T-helper 9 cell (primary cell): Measurements from ENCODE around the gene BRWD1.

Experiments used
- DNase-seq: peaks from one replicate; pipeline ENCODE4 v3.0.0-alpha.2; 2020

Gene BRWD1

GRCh38 chr21:39196310-39196709 lies 117.1 kb downstream of the BRWD1 start:
- DNase-seq = no peak

GRCh38 chr21:39193380-39193779 lies 120.1 kb downstream of the BRWD1 start:
- no peak for DNase-seq

GRCh38 chr21:39189857-39190604 lies 123.4 kb downstream of the BRWD1 start:
- no peak for DNase-seq

GRCh38 chr21:39188521-39189139 lies 124.8 kb downstream of the BRWD1 start:
- DNase-seq = no peak

GRCh38 chr21:39187141-39187540 lies 126.3 kb downstream of the BRWD1 start:
- DNase-seq = no peak

- no peak for DNase-seq
Observed at GRCh38 chr21:39186676-39187075, 126.8 kb downstream of the BRWD1 start.

GRCh38 chr21:39185157-39185556 lies 128.3 kb downstream of the BRWD1 start:
- DNase-seq = no peak

- no peak for DNase-seq
Observed at GRCh38 chr21:39184050-39184980, 129.1 kb downstream of the BRWD1 start.

GRCh38 chr21:39183272-39184049 lies 130.0 kb downstream of the BRWD1 start, which contains the start of gene PSMG1:
Gene PSMG1 (minus strand): TSS chr21:39183451. CDS start chr21:39183385, 66 bp downstream.
- peak; percentile 93 for DNase-seq

- no peak for DNase-seq
Observed at GRCh38 chr21:39182484-39183271, 130.8 kb downstream of the BRWD1 start.

GRCh38 chr21:39182016-39182415 lies 131.4 kb downstream of the BRWD1 start:
- no peak for DNase-seq

GRCh38 chr21:39181205-39181818 lies 132.1 kb downstream of the BRWD1 start:
- no peak for DNase-seq

- no peak for DNase-seq
Observed at GRCh38 chr21:39180429-39181019, 132.9 kb downstream of the BRWD1 start.

GRCh38 chr21:39178421-39178820 lies 135.0 kb downstream of the BRWD1 start:
- DNase-seq = no peak

GRCh38 chr21:39176271-39176709 lies 137.1 kb downstream of the BRWD1 start:
- no peak for DNase-seq

- no peak for DNase-seq
Observed at GRCh38 chr21:39175665-39176064, 137.8 kb downstream of the BRWD1 start.

- no peak for DNase-seq
Observed at GRCh38 chr21:39175154-39175553, 138.3 kb downstream of the BRWD1 start.

- no peak for DNase-seq
Observed at GRCh38 chr21:39173716-39174680, 139.4 kb downstream of the BRWD1 start.

- DNase-seq = no peak
Observed at GRCh38 chr21:39169906-39170305, 143.5 kb downstream of the BRWD1 start.
